SK-N-MC (cell line): ENCODE data around the gene MED13L.
"Not testable (repeated sequence)": the region's sequence is repeated elsewhere in the genome, so short reads cannot be mapped to it uniquely, and the experiment has no call there.

Experiments
- EZH2 ChIP-seq: fragments of 200-600 bp; sonication (generic); IDR thresholded peaks from one replicate; pipeline ENCODE4 v1.6.1; 2017; ENCODE audit warnings: antibody characterized with exemption
- POLR2AphosphoS5 ChIP-seq: IDR thresholded peaks from 2 replicates; pipeline ENCODE4 v1.6.1; 2012; ENCODE audit warnings: mild to moderate bottlenecking, low read depth, low read length, borderline replicate concordance

GRCh38 chr12:115976829-115977228 is 300.7 kb downstream of the MED13L start:
- TF ChIP-seq POLR2AphosphoS5, EZH2: not testable (repeated sequence)
